GM11168 (cell line): ENCODE results near the gene PRPH.
"Not testable (repeated sequence)": the region's sequence is repeated elsewhere in the genome, so short reads cannot be mapped to it uniquely, and the experiment has no call there.

Source experiments
- in situ Hi-C: fragments of 300-500 bp; cut with MboI; formaldehyde crosslinking; loops from one replicate; pipeline ENCODE4 v1.12.0; 2022; ENCODE audit warnings: low sequenced_read_pairs; ENCODE audit not compliant: unreplicated experiment

PRPH gene

GRCh38 chr12:49295082-49295936 is at the start of gene PRPH:
TSS of gene PRPH (plus strand) at chr12:49295147. CDS start at chr12:49295201, 54 bp downstream.
- in situ Hi-C loops = no loop called here

DNA sequence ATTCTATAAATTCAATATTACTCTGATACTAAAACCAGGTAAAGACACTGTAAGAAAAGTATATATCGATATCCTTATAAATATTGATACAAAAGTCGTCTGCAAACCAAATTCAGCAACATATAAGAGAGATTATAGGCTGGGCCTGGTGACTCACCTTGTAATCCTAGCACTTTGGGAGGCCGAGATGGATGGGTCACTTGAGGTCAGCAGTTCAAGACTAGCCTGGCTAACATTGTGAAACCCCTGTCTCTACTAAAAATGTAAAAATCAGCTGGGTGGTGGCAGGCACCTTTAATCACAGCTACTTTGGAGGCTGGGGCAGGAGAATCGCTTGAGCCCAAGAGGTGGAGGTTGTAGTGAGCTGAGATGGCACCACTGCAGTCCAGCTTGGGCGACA is 43.6 kb upstream of the PRPH start:
- in situ Hi-C loops = no loop called here

DNA sequence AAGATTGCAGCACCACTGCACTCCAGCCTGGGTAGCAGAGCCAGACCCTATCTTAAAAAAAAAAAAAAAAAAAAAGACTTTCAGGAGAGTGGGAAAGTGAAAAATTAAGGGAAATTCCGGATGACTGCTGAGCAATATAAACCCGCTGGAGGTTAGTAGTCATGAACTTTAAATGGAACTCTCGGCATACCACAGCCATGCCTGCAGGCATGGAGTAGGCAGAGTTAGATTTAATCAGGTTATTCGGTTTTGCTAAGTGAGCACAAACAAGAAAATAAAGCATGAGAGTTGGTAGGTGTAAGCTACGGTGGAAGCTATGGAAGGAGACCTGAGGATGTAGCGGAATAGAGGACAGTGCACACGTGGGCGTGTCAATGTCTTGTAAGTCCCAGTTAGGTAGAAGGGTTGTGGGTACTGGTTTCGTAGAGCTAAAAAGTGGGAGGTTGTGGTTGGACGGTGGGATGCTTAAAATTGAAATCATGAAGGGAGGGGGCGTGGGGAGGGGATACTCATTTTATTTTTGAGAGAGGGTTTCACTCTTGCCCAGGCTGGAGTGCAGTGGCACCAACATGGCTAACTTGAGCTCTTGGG is 41.8 kb upstream of the PRPH start:
- in situ Hi-C loops = no loop called here

DNA sequence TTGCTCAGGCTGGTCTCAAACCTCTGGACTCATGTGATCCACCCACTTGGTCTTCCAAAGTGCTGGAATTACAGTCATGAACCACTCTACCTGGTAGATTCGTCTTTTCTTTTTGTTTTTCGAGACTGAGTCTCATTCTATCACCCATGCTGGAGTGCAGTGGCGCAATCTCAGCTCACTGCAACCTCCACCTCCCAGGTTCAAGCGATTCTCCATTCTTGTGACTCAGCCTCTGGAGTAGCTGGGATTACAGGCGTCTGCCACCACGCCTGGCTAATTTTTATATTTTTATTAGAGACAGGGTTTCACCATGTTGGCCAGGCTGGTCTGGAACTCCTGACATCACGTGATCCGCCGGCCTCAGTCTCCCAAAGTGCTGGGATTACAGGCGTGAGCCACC is 39.5 kb upstream of the PRPH start:
- in situ Hi-C loops = not testable (repeated sequence)

DNA sequence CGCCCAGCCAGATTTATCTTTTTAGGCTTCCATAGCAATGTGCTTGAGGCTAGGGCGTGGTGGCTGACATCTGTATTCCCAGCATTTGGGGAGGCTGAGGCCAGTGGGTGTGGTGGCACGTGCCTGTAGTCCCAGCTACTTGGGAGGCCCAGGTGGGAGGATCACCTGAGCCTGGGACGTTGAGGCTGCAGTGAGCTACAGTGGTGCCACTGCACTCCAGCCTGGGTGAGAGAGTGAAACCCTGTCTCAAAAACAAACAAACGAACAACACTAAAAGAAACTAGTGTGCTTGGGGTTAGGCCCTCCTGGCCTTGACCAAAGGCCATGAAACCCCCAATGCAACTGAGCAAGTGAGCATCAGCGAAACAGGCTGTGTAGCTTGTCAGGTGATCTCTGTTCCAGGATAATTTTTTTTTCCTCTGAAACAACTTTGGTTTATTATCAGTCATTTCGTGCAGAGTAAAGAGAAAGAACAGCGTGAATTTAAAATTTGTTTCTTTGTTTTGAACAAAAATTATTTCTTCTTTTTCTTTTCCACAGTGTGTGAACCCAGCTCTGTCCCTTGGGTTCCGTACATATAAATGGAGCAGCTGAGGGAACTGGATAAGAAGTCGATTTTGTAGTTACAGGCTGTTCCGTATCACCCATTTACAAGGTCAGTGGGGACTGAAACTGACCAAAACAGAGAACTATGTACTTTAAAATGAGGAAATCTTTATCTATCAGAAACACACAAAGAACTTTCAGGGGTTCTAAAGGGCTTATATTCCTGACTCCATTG is 38.9 kb upstream of the PRPH start:
- in situ Hi-C loops = no loop called here

DNA sequence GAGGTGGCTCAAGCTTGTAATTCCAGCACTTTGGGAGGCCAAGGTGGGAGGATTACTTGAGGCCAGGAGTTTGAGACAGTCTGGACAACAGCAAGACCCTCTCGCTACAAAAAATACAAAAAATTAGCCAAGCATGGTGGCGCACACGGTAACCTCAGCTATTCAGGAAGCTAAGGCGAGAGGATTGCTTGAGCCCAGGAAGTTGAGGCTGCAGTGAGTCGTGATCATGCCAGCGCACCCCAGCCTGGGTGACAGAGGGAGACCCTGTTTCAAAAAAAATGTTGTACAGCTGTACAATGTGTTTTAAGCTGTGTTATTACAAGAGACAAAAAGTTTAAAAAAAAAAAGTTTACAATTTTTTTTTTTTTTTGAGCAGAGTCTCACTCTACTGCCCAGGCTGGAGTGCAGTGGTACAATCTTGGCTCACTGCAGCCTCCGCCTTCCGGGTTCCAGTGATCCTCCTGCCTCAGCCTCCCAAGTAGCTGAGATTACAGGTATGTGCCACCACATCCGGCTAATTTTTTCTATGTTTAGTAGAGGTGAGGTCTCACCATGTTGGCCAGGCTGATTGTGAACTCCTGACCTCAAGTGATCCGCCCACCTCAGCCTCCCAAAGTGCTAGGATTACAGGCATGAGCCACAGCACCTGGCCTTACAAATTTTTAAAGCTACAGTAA is 37.3 kb upstream of the PRPH start:
- in situ Hi-C loops = not testable (repeated sequence)

DNA sequence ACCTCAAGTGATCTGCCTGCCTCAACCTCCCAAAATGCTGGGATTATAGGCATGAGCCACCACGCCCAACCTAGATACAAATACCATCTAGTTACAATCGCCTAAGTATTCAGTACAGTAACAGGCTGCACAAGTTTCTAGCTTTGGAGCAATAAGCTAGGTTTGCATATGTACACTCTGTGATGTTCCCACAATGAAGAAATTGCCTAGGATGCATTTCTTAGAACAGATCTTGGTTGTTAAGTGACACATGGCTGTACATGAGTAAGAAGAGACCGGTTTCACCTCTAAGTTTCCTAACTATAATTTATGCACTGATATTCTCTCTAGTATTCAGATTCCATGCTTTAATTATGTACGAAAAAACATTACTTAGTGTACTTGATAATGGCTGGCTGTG is 35.5 kb upstream of the PRPH start:
- in situ Hi-C loops = no loop called here

DNA sequence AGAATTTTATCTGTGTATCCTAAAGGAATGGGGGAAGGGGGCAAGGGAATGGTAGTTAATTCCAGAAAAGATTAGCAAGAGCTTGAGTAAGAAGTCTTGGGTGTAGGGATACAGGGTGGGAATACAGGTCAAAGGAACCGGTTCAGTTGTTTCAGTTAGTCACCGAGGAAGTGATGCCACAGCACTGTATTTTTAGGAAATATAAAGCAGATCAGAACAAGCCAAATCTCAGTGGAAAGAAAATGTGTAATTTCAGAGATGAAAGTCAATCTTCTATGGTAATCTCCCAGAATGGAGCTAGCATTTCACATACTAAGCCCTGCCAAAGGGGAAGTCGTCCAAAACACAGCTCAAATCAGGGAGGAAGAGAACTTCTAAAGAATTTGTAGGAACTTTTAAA is 34.8 kb upstream of the PRPH start:
- in situ Hi-C loops = no loop called here

DNA sequence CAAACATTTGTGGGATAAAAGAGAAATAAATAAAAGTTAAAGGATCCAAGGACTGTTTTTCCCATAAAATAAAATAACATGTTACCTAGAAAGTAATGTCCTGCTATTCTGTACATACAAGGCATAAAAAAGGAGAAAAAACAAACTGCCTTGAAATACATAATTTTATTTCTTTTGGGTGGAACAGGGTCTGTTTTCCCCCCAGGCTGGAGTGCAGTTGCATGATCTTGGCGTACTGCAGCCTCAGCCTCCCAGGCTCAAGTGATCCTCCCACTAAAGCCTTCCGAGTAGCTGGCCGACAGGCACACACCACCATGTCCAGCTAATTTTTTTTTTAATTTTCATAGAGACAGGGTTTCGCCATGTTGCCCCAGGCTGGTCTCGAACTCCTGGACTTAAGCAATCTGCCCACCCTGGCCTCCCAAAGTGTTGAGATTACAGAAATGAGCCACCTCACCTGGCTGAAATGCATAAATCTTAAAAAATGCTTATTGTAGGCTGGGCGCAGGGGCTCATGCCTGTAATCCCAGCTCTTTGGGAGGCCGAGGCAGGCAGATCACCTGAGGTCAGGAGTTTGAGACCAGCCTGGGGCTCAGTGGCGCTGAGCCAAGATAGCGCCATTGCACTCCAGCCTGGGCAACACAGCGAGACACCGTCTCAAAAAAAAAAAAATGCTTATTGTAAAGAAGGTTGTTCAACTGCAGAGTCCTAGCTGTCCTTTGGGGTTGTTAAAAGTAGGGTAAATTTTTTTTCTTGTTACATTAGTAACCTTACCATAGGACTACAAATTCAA is 34.2 kb upstream of the PRPH start:
- in situ Hi-C loops = no loop called here

DNA sequence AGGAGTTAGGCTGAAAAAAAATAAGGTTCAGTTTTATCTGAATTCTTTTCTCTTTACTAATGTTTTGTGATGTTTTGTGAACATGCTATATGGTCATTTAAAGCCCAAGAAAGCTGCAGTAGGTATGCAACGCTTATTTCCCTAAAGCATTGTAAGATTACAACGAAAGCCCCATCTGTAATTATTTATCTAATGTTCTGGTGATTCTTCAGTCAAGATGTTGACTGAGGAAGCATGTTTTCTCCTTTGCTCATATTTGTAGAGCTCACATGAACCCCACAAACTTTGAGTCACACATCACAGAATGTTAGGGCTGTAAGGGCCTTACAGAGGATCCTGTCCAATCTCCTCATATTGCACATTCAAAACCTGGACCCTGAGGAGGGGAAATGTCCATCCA is 33.2 kb upstream of the PRPH start:
- in situ Hi-C loops = no loop called here

- in situ Hi-C loops = no loop called here
Observed at GRCh38 chr12:49263400-49263763, 31.6 kb upstream of the PRPH start.

DNA sequence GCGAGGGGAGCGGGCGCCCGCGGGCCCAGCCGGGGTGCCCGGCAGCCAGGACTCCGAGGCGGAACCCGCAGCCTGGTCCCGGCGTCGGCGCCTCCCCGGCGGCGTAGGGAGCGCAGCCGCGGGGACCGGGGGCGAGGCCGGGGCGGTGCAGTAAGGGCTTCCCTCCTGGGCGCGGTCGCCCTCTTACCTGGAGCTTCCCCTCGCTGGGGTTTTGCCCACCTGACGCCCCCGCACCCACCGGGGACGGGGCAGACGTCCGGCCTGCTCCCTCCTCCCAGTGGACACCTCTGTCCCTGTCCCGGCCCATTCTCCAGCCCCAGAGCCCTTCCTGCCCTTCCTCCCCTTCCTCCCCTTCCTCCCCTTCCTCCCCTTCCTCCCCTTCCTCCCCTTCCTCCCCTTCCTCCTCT is 30.5 kb upstream of the PRPH start:
- in situ Hi-C loops = no loop called here

GRCh38 chr12:49264873-49265792 is 29.8 kb upstream of the PRPH start, which contains the start of gene TUBA1C:
TSS of gene TUBA1C (plus strand) at chr12:49265082. CDS start at chr12:49265182, 100 bp downstream.
- in situ Hi-C loops = no loop called here

DNA sequence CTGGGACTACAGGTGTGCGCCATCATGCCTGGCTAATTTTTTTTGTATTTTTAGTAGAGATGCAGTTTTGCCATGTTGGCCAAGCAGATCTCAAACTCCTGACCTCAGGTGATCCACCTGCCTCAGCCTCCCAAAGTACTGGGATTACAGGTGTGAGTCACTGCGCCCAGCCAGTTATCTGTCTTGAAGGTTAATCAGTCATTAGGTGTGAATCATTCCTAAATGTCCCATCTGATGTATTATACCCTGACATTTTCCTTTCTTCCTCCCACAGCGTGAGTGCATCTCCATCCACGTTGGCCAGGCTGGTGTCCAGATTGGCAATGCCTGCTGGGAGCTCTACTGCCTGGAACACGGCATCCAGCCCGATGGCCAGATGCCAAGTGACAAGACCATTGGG is 25.8 kb upstream of the PRPH start:
- in situ Hi-C loops = not testable (repeated sequence)

- in situ Hi-C loops = no loop called here
Observed at GRCh38 chr12:49272790-49273725, 21.9 kb upstream of the PRPH start.

GRCh38 chr12:49273726-49274395 is 21.1 kb upstream of the PRPH start:
- in situ Hi-C loops = no loop called here

- in situ Hi-C loops = no loop called here
Observed at GRCh38 chr12:49274396-49275069, 20.4 kb upstream of the PRPH start.
